Epidermal melanocyte (primary cell): ENCODE results near the gene GOPC.

Experiments used
- DNase-seq: peaks from one replicate; pipeline ENCODE4 v3.0.0; 2011; ENCODE audit warnings: low spot score; ENCODE audit not compliant: insufficient read length

The GOPC gene

GRCh38 chr6:117595099-117595923, 7.0 kb downstream of the GOPC start:
- DNase-seq: no peak

GRCh38 chr6:117592983-117593759, 9.1 kb downstream of the GOPC start:
- DNase-seq: no peak

DNA sequence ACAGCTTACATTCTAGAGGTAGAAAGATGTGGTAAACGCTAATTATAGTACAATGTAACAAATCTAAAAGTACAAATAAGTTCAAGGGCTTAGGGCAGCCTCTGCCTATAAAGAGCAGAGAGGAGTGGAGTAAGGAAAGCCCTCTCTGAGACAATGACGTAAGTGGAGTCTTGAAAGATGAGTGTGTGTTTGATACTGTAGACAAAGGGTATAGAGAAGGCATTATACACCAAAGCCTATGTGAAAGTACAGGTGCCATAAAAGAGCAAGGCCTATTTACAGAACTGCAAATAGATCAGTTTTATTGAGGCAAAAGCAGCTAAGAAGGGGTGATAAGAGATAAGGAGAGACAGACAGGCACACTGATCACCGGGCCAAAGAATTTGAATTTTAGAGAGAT, 10.9 kb downstream of the GOPC start:
- no peak for DNase-seq

DNA sequence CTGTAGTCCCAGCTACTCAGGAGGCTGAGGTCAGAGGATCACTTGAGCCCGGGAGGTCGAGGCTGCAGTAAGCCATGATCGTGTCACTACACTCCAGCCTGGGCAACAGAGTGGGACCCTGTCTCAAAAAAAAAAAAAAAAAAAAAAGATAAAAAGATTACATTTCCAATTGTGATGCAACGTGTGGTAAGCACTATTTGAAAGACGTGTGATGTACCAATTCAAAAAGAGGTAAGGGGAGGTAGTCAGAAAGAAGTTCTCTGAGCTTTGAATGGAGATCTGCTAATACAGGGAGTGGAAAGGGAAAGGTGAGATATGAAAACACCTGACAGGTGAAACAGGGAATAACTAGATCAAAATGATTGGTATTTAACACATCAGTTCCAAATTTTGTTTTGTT, 11.9 kb downstream of the GOPC start:
- no peak for DNase-seq

GRCh38 chr6:117585647-117586046, 16.7 kb downstream of the GOPC start:
- no peak for DNase-seq

DNA sequence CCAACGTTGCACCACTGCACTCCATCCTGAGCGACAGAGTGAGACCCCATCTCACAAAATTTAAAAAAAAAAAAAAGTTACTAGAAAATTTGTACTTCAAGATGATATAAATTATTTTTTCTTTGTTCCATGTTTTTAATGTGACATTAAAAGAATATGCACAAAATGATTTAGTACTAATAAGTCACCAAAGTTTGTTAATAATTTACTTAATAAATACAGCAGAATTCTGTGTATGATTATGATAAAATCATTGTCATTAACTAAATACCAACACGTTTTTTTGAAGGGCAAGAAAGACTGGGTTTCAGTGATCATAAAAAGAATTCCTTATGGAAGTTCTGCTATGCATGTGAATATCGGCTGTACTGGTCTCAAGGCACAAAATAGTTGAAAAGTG, 28.1 kb downstream of the GOPC start:
- no peak for DNase-seq

GRCh38 chr6:117573006-117573680, 29.2 kb downstream of the GOPC start:
- DNase-seq: no peak

GRCh38 chr6:117568831-117569410, 33.4 kb downstream of the GOPC start:
- DNase-seq: no peak

DNA sequence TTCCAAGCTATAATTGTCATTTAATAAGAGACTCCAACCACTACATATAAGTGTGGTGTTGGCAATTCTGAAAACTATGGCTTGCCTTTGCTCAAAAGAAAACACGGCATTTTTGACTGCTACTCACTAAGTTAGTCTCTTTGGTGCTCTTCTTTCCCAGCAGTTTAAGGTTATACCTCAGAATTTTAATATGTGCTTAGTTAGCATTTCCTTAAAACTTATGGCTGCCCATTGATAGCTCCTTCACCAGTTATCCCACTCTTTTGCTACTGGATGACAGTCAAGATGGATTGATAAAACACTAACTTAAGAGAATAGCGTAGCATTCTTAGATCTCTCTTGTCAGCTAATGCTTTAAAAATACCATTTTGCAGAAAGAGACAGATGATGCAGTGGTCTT, 34.1 kb downstream of the GOPC start:
- no peak for DNase-seq

GRCh38 chr6:117564681-117565080, 37.6 kb downstream of the GOPC start:
- DNase-seq: no peak

DNA sequence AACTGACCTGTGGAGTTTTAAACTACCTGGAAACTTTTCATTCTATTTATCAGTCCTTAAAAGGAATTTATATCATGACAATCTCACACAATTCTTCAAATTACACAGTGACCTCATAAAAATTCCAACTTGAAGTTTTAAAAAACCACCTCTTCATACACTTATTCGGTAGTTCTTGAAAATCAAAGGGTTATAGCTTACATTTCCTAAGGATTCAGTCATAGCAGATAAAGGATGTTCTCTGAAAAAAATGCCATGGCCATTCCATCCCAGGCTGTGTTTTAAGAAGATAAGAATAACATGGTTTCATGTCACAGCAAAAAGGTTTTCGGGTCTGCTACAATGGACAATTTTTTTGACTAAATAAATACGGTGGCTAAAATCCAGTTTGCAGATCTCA, 41.2 kb downstream of the GOPC start:
- no peak for DNase-seq

DNA sequence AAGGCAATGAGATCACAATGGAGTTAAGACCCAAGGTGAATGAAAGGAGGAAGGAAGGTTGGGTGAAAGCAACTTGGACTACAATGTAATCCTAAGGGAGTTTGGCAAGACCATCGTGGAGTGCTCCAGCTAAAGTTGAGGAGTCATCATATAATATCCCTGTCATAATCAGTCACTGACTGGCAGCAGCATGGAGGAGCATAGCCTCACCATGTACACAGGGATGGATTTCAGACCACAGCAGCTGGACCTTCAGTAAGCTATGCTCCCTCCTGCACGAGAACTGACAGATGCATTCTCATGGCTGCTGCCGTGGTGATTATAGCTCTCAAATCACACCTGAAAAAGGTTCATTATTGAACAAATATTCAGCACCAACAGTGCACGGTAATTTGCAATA, 43.0 kb downstream of the GOPC start:
- DNase-seq: no peak

DNA sequence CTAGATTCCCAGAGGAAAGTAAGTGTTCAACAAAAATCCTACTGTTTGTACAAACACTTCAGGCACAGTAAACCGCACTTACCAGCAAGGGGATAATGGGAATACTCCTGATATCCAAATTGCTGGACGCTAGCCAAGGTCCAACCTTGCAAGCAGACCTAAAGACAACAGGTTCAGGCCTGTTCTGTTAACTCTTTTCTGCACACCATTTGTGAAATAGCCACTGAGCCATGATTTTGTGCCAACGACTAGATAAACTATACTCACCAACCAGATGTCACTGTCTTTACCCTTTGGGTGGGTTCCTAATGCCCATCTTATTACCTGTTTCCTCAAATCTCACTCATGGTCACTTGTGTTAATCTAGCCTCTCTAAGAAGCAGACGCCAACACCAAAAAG, 43.5 kb downstream of the GOPC start:
- no peak for DNase-seq

- DNase-seq: no peak
Measured at GRCh38 chr6:117557951-117558350, 44.4 kb downstream of the GOPC start.

GRCh38 chr6:117555882-117556498, 46.3 kb downstream of the GOPC start:
- DNase-seq: no peak

GRCh38 chr6:117555262-117555849, 47.0 kb downstream of the GOPC start:
- DNase-seq: no peak

DNA sequence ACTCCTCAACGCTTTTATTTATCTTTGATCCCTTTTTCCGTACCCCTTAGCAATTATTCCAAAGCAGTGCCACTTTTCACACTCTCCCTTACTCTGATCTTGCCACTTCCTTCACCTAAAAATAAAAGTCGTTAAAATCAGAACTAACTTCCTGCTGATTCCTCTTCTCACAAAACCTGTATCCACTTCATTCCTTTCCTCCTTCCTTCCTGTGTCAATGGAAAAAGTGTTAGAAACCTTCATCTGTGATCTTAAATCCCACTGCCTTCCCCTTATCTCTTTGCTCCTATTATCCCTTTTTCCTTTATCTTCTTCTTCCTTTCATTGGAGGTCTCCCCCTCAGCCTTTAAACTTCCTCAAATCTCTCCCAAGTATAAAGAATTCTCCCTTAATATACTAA, 49.2 kb downstream of the GOPC start:
- no peak for DNase-seq

DNA sequence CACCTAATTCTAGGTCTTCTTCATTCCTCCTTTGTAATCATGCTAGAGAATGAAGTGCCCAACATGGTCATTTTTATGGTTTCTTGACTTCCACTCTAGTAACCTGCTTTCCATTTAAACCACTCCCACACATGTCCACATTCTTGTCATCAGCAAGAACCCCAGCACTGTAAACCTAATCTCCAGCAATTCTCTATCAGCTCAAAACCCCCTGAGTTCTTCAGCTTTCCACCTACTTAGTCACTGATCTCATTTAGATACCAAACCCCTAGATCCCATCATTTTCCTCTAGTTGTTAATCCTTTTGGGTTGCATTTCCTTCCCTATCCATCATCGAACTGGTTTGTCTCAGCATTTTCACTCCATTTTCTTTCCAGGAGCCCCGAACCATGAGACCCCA, 49.7 kb downstream of the GOPC start:
- DNase-seq: no peak

GRCh38 chr6:117550618-117551242, 51.6 kb downstream of the GOPC start:
- DNase-seq: no peak

- no peak for DNase-seq
Measured at GRCh38 chr6:117550078-117550600, 52.2 kb downstream of the GOPC start.
